Heart right ventricle (tissue), 16 donors: ENCODE measurements around the gene RAB37. TPM values are rescaled to one million over a fixed set of nuclear protein-coding genes. Genes with fewer than 3 reads are reported as not detected.

ENCODE experiments used
- ATAC-seq, 8 donors: fragments of 200-7000 bp; cut with Tn5 transposase; one replicate each; pipeline ENCODE4 v1.9.1; 2020; ENCODE audit warnings: mild to moderate bottlenecking in 8 of 8, moderate library complexity in 8 of 8, moderate number of reproducible peaks in 1 of 8
- DNase-seq, 2 donors: peaks; one replicate each; pipeline ENCODE4 v3.0.0-alpha.2; 2020
- H3K27ac ChIP-seq, 10 donors: fragments of 200-600 bp; sonication (generic) in 2 of 10; one replicate each; pipeline versions ENCODE4 v1.5.0 to v1.8.0; 2020 to 2022; ENCODE audit warnings: mild to moderate bottlenecking in 3 of 10
- H3K27me3 ChIP-seq, 7 donors: fragments of 200-600 bp; one replicate each; pipeline ENCODE4 v1.8.0; 2021 to 2022; ENCODE audit warnings: mild to moderate bottlenecking in 2 of 7
- H3K36me3 ChIP-seq, 9 donors: fragments of 200-600 bp; sonication (generic) in 1 of 9; one replicate each; pipeline versions ENCODE4 v1.5.0 to v1.8.0; 2020 to 2022; ENCODE audit warnings: mild to moderate bottlenecking in 2 of 9
- H3K4me1 ChIP-seq, 9 donors: fragments of 200-600 bp; sonication (generic) in 1 of 9; one replicate each; pipeline versions ENCODE4 v1.5.0 to v1.8.0; 2020 to 2022; ENCODE audit warnings: mild to moderate bottlenecking in 4 of 9
- H3K4me3 ChIP-seq, 10 donors: fragments of 200-600 bp; sonication (generic) in 2 of 10; one replicate each; pipeline versions ENCODE4 v1.5.0 to v1.8.0; 2020 to 2022; ENCODE audit warnings: mild to moderate bottlenecking in 7 of 10, moderate library complexity in 2 of 10
- H3K9me3 ChIP-seq, 11 donors: fragments of 200-600 bp in 10 of 11; sonication (generic) in 2 of 11; one replicate each; pipeline versions ENCODE4 v1.5.0 to v1.8.0; 2013 to 2022; ENCODE audit warnings: mild to moderate bottlenecking in 2 of 11, control low read depth in 1 of 11, moderate library complexity in 1 of 11
- CTCF ChIP-seq, 9 donors: fragments of 200-600 bp; sonication (generic) in 2 of 9; IDR thresholded peaks; one replicate each; pipeline versions ENCODE4 v1.5.0 to v1.8.0; 2021 to 2022; ENCODE audit warnings: antibody characterized with exemption in 9 of 9, mild to moderate bottlenecking in 5 of 9, moderate library complexity in 1 of 9
- WGBS, 2 donors: extraction: QIAGEN DNeasy Blood & Tissue Kit; methylation state at CpG; one replicate each; pipeline ENCODE4 v1.1.7; 2013; ENCODE audit warnings: inconsistent platforms in 1 of 2; 5-methylcytosine and 5-hydroxymethylcytosine counted together
- intact Hi-C, 10 donors: fragments of 100-400 bp; cut with DNase I; formaldehyde crosslinking; loops; one replicate each; pipeline versions ENCODE4 v1.11.1 to v1.14.2; 2022
- polyA plus RNA-seq, 2 donors: library from polyadenylated mRNA; stranded (reverse); fragments of 200-250 nt; gene quantifications; one replicate each; pipeline ENCODE4 v1.2.3, GENCODE V29; 2013
- total RNA-seq, 10 donors: library from RNA; stranded (reverse); fragmentation: NEBNext Ultra II Directional in 3 of 10; extraction: Animal tissue kit (Norgen Biotek cat#: 25700) in 3 of 10; gene quantifications; one replicate each; pipeline versions ENCODE4 v1.2.1 to v1.2.4, GENCODE V29; 2021 to 2023
- donor health status: Arrhythmogenic right ventricular cardiomyopathy.
- donor health status: ischemic (EF 13 %, LVEDD 7.1; RV severe dilation, severe dysfunction).
- donor health status: healthy with polysubstance abuse.
- donor health status: DM: no; HTN: yes; CAD: no.
- donor health status: DM: no; HTN: no; CAD: no.
- donor health status: ischemic (EF 25% LVEDD 6.9; RV normal size, moderate dysfunction).
- donor health status: ischemic (EF 25% LVEDD 5.7; RV mildly dilated, moderate dysfunction).
- donor health status: healthy.
- donor health status: DM: yes; HTN: yes; CAD: no.
- donor health status: Ischemic cardiomyopathy.
- donor health status: ischemic (EF 35%, LVEDD 5.7; RV mildly dilated, moderate dysfunction).
- donor health status: nonischemic (EF 11% LVEDD 7.7; RV severe dilation, severe dysfunction).
- donor health status: DM: yes; HTN: yes; CAD: no.
- donor health status: PGD.
- donor health status: ischemic (EF 29% LVEDD 5.4; RV normal size, mild dysfunction).
- donor health status: nonischemic (EF 23%, LVEDD 6.1; RV moderate dilation, normal function).

RAB37 gene
- total and polyA plus RNA-seq, 12 donors: 0.93 to 2.8 (median 1.6) TPM

GRCh38 chr17:74699236-74699635 is 37.8 kb upstream of the RAB37 start:
- TF ChIP-seq CTCF (IDR thresholded peaks at IDR 0.05): no peak
- no peak for DNase-seq

DNA sequence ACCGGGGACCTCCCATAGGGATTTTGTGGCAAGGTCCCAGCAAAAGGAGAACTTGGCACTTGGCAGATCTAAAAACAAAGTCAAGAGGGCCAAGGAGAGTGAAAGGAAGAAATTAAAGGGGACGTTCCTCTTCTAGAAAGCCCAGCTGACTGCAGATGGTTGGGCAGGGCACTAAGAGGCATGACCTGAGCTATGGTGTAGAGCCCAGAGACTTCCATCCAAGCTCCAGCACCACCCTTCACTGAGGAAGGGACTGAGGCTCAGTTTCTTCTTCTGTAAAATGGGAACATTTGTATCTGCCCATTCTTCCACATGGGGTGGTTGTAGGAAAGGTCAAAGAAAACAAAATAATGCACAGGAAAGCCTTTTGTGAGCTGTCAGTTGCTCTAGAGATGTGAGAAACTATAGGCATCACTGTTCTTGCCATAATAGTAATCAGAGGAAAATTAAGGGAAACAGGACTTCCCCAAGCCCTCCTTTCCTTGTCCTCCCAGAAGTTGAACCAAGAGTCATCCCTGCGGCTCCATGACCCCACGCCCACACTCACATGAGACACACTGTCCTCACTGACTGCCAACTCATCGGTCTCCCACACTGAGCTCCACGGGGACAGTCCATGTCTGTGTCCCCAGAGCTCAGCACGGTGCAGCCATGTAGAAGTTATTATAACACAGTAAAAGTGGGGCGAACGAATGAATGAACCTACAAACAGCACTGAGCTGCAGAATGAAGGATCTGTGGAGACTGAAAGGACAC is 34.8 kb upstream of the RAB37 start:
- Histone ChIP-seq H3K27ac (no peak overlapping the region), H3K36me3 (peaks cover 0 to 8% (median 0%) of the 10 kb centered on the region in 9 donors), H3K27me3 (peaks cover 0 to 18% (median 0%) of the 10 kb centered on the region in 7 donors), H3K4me3 (no peak overlapping the region), H3K9me3 (no peaks in the 10 kb centered on the region), H3K4me1 (peaks cover 0 to 5% (median 0%) of the 10 kb centered on the region in 9 donors)
- WGBS, 2 donors: 61 to 66% methylated on average over 9 of the region's 9 CpGs
- TF ChIP-seq CTCF (IDR thresholded peaks at IDR 0.05): no peak
- ATAC-seq (no peak), DNase-seq (no peak)
- intact Hi-C loops: no loop called here

More at GRCh38 chr17:74699236-74699635, 37.8 kb upstream of the RAB37 start:
- Histone ChIP-seq H3K4me1 (peaks cover 0 to 5% (median 0%) of the 10 kb centered on the region in 9 donors), H3K9me3 (no peaks in the 10 kb centered on the region), H3K27me3 (peaks cover 0 to 29% (median 8%) of the 10 kb centered on the region in 7 donors), H3K4me3 (no peak overlapping the region), H3K27ac (no peak overlapping the region), H3K36me3 (peaks cover 0 to 13% (median 0%) of the 10 kb centered on the region in 9 donors)
- no peak for ATAC-seq
- intact Hi-C loops: no loop called here
- WGBS, 2 donors: 56 to 60% methylated on average over 9 of the region's 9 CpGs

DNA sequence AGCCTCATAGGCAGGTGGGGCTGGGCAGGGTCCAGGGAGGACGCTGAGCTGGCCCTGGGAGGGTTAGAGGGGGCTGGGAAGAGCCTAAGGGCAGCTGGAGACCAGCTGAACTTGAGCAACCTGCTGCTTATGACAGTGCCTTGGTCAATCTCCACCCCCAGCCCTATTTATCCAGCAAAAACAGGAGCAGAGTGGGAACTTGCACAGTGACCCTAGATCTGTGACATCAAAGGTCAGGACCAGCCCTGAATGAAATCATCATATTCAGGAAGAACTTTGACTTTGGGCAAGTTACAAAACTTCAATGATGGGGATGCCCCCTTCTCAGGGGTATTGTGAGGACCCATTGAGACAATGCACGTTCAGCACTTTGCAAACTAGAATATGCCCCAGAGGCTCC is 33.7 kb upstream of the RAB37 start:
- TF ChIP-seq CTCF (IDR thresholded peaks at IDR 0.05): no peak
- Histone ChIP-seq H3K27ac (no peak overlapping the region), H3K4me1 (peaks cover 0 to 5% (median 0%) of the 10 kb centered on the region in 9 donors), H3K27me3 (peaks cover 0 to 18% (median 0%) of the 10 kb centered on the region in 7 donors), H3K4me3 (no peak overlapping the region), H3K9me3 (no peaks in the 10 kb centered on the region), H3K36me3 (peaks cover 0 to 8% (median 0%) of the 10 kb centered on the region in 9 donors)
- ATAC-seq (no peak), DNase-seq (no peak)
- WGBS, 2 donors: 44 to 61% methylated on average over 2 of the region's 2 CpGs
- intact Hi-C loops: no loop called here

- H3K9me3 ChIP-seq: no peaks in the 10 kb centered on the region
- peaks cover 0 to 5% (median 0%) of the 10 kb centered on the region in 9 donors for H3K4me1 ChIP-seq
- peaks cover 0 to 8% (median 0%) of the 10 kb centered on the region in 9 donors for H3K36me3 ChIP-seq
- H3K4me3 ChIP-seq: no peak overlapping the region
- H3K27ac ChIP-seq: no peak overlapping the region
- DNase-seq: no peak
- TF ChIP-seq CTCF (IDR thresholded peaks at IDR 0.05): no peak
- H3K27me3 ChIP-seq: peaks cover 0 to 14% (median 0%) of the 10 kb centered on the region in 7 donors
- no peak for ATAC-seq
- WGBS, 2 donors: 86 to 88% methylated on average over 8 of the region's 8 CpGs
- intact Hi-C loops: no loop called here
These were observed 32.5 kb upstream of the RAB37 start for GRCh38 chr17:74704544-74704943.
